ENCODE measurements around the gene ANKRD6.

GRCh38 chr6:89454300-89454699 is 21.3 kb downstream of the ANKRD6 start:
- TF ChIP-seq, protein P1, sequence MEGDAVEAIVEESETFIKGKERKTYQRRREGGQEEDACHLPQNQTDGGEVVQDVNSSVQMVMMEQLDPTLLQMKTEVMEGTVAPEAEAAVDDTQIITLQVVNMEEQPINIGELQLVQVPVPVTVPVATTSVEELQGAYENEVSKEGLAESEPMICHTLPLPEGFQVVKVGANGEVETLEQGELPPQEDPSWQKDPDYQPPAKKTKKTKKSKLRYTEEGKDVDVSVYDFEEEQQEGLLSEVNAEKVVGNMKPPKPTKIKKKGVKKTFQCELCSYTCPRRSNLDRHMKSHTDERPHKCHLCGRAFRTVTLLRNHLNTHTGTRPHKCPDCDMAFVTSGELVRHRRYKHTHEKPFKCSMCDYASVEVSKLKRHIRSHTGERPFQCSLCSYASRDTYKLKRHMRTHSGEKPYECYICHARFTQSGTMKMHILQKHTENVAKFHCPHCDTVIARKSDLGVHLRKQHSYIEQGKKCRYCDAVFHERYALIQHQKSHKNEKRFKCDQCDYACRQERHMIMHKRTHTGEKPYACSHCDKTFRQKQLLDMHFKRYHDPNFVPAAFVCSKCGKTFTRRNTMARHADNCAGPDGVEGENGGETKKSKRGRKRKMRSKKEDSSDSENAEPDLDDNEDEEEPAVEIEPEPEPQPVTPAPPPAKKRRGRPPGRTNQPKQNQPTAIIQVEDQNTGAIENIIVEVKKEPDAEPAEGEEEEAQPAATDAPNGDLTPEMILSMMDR (conservative IDR thresholded peaks at IDR 0.05; ENCODE audit: low read depth, low read length), result no peak
- no peak for TF ChIP-seq EZH2 (IDR thresholded peaks at IDR 0.05; ENCODE audit: borderline replicate concordance, low read depth, low read length, poor library complexity, severe bottlenecking)

All from A673 (cell line).